Hematopoietic multipotent progenitor cell treated with erythropoietin and hydrocortisone succinate and interleukin-3 and kit ligand, for 6 days (in vitro differentiated cells): Measurements from ENCODE around the gene PODXL.
"Not testable (repeated sequence)": the region's sequence is repeated elsewhere in the genome, so short reads cannot be mapped to it uniquely, and the experiment has no call there.

ENCODE experiments used
- DNase-seq: peaks from one replicate; pipeline ENCODE4 v3.0.0-alpha.2; 2015

The PODXL gene

GRCh38 chr7:131536361-131536849 is 20.0 kb downstream of the PODXL start:
- DNase-seq: no peak

DNA sequence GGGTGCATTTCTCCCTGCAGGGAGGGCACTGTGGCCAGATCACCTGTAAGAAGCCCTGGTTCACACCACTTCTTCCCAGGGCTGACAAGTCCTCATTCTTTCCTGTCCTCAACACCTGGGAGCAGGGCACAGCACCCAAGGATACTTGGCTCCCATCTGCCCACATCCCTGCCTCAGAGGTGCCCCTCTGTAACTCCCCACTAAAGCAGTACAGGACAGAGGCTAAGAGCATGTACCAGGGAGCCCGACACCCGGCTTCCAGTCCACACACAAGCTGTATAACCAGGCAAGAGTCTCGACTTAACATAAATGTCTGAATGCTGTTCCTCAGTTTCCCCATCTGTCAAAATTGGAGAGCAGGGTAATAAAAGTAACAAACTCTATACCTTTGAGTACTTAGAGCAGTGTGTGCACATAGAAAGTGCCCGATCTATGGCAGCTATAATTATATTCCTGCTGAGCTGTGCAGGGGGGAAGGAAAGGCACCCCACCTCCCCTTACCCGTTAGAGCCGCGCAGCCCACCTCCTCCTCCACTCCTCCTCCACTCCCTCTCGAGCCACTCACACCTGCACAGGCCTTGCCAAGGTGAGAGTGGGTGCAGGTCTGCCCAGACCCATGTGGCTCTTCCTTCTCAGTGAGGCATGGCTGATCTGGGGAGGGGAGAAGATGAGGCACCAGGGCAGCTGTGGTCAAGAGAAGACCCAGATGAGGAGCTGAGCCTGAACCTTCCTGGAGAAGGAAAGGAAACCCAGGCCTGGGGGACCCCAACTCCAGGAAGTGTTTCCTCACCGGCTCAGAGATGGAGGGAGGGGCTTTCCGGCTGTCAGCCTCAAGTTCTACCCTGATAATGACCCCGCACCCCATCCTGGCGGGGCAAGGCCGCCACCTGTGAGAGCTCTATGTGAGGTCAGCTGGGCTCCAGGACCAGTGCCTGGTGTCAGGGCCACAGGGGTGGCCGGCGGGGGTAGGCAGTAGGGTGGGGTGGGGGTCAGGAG is 22.6 kb downstream of the PODXL start:
- DNase-seq: no peak

DNA sequence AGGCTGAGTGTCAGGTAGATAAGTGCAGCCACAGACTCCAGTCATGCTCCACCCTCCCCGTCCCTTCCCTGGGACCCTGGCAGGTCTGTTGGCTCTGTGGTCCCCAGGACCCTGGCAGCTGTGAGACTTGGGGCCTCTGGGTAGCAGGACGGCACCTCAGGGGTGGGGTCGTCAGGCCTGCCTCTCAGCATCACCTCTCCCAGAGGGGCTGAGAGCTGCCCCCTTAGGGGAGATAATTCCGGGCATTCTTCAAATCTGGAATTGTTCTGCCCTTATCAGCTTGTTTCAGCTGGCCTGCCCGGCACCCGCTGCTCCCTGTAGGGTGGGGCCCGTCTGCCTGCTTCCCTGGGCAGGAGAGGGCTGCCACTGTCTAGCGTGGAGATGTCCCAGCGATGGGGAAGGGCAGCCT is 23.3 kb downstream of the PODXL start:
- peak; percentile 32 for DNase-seq

DNA sequence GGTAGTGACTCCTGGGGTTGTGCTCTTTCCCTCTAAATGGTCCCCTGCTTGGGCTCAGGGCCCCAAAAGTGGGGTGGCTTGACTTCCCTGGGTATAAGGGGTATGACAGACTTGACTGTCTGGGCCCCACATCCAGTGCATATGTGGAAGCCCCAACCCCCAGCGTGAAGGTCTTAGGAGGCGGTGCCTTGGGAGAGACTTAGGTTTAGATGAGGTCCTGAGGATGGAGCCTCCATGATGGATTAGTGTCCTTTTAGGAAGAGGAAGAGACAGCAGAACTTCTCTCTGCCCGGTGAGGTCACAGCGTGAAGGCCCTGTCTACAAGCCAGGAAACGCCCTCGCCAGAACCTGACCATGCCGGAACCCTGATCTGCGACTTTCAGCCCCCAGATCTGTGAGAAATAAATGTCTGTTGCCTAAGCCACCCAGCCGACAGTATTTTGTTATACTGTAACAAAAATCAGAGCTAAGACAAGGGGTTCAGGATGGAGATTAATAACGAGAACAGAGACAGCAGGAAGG is 23.8 kb downstream of the PODXL start:
- no peak for DNase-seq

GRCh38 chr7:131530137-131530536 is 26.3 kb downstream of the PODXL start:
- no peak for DNase-seq

- DNase-seq: no peak
These were observed 26.8 kb downstream of the PODXL start for GRCh38 chr7:131529617-131530016.

- DNase-seq: no peak
These were observed 27.2 kb downstream of the PODXL start for GRCh38 chr7:131529179-131529578.

- no peak for DNase-seq
These were observed 29.0 kb downstream of the PODXL start for GRCh38 chr7:131527456-131527855.

- no peak for DNase-seq
These were observed 30.6 kb downstream of the PODXL start for GRCh38 chr7:131525820-131526219.

GRCh38 chr7:131524703-131525102 is 31.7 kb downstream of the PODXL start:
- no peak for DNase-seq

GRCh38 chr7:131524115-131524514 is 32.3 kb downstream of the PODXL start:
- DNase-seq: no peak

- no peak for DNase-seq
These were observed 34.0 kb downstream of the PODXL start for GRCh38 chr7:131522325-131522930.

DNA sequence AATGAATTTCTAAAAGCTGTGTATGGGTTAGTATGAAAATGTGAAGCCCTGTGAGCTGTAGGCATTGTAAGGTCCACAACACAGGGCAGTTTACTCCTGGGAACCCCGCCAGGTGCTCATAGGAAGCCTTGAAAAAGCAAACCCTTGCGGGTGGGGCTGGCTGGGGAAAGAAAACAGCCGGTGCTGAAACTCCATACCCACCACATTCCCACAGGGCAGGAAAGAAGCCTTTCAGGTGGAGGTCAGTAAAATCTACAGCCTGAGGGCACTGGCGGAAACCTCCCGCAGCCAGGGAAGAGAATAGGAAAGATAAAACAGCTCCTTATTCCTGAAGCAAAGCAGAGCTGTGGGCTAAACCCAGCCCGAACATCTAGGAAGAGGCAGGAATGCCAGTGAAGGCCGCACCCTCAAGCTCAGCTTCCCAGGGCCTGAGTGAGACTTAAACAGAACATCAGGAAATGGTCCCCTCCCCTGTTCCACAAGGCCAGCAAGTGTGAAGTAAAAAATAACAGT is 34.7 kb downstream of the PODXL start:
- DNase-seq: no peak

DNA sequence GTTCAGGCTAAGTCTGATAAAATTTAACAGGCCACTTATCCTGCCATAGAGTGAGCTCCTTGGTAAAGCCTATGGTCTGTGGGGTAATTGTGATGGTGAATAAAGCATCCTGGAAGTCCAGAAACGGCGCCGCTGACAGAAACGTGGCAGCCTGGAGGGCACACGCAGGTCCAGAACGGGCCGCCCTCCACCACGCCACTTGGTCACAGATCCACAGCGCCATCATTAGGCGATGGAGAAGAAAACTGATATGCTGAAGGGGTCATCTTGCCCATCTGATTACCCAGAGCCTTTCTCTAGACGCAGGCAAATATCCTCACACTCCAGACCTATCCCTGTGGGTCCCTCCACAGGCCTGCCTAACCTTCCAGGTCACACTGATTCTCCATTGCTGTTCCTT is 37.8 kb downstream of the PODXL start:
- DNase-seq: no peak

- no peak for DNase-seq
These were observed 39.1 kb downstream of the PODXL start for GRCh38 chr7:131517218-131517923.

DNA sequence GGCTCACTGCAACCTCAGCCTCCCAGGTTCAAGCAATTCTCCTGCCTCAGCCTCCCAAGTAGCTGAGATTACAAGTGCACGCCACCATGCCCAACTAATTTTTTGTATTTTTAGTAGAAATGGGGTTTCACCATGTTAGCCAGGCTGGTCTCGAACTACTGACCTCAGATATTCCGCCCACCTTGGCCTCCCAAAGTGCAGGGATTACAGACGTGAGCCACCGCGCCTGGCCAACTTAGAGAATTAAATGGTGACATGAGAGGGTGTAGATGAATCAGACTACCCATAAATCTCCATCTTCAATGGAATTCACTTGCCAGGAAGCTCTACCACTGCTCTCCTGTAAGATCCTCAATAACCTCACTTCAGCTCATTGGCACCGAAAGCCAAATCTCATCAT is 41.0 kb downstream of the PODXL start:
- DNase-seq: not testable (repeated sequence)

DNA sequence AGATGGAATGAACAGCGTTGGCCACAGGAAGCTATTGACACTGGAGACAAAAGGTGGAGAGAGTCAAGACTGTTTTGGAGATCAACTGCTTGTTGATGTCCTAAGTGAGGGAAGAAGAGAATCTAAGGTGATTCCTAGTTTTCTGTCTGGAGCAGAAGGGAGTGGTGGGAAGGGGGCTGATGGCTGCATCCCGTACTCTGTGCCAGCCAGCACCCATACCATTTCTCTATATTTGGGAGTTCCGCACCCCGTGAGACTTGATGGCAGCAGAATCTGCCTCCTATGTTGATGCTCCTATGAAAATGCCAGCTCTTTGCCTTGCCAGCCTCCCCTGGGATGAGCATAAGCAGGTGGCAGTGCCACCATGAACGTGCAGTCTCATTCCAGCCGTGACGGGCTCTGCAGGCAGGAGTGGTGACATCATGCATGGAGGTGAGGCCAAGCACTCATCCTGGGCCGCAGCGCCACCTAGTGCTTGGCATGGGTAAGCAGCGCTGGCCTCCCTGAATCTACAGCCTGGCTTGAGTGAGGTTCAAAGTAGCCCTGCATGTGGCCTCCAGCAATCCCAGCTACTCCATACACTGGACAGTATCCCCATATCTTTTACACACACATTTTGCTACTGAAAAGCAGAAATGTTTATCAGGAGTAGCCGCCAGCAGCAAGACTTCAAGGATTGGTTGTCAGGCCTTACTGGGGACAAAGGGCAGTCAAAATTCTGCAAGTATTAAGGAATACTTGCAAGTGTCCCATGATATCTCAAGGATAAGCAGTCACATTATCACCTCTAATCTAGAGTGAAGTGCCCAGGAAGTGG is 43.0 kb downstream of the PODXL start:
- peak; percentile 91 for DNase-seq

DNA sequence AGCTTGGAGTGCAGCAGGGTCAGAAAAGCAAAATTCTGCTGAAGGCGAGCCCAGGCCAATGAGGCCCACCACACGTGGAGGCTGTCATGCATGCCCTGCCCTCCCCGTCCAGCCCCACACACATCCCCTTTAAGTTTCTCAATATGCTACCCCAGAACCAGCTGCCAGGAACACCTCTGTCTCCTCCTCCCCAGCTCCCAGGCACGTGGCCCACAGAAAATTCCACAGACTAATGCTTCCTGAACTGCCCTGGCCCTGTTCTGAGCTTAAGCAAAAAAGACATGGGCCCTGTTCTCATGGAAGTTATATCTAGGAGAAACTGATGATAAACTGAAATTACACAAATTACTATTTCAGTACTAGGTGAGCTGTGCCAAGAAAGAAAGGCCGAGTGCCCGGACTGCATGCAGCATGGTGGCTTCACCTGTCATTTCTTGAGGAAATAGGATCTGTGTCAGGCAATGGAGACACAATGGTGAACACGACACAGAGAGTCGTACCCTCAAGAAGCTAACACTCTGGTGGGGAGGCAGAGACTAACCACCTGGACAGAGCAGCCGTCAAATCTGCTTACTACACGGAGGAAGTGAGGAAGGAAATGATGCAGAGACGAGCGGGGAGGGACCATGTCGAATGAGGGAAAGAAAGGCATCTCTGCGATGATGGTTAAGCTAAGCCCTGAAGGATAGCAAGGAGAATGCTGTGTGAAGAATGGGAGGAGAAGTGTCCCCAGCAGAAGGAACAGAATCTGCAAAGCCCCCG is 44.5 kb downstream of the PODXL start:
- no peak for DNase-seq

- no peak for DNase-seq
These were observed 45.4 kb downstream of the PODXL start for GRCh38 chr7:131511071-131511470.

DNA sequence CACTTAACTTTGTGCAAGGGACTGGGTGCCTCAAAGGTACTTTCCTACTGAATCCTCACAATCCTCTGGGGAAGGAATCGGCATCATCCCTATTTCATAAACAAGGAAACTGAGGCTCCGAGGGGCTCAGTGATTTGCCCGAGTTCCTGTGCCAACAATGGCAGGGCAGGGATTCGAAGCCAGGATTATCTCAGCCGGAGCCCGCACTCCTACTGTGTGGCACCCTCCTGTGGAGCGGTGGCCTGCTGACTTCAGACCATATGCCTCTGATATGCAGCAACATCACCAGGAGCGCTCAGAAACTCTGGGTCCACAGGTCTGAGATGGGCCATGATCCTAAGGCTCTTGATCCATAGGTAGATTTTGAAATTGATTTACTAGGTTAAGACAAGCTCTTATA is 46.6 kb downstream of the PODXL start:
- no peak for DNase-seq
